ENCODE data around the gene IDI1.

Gene IDI1

DNA sequence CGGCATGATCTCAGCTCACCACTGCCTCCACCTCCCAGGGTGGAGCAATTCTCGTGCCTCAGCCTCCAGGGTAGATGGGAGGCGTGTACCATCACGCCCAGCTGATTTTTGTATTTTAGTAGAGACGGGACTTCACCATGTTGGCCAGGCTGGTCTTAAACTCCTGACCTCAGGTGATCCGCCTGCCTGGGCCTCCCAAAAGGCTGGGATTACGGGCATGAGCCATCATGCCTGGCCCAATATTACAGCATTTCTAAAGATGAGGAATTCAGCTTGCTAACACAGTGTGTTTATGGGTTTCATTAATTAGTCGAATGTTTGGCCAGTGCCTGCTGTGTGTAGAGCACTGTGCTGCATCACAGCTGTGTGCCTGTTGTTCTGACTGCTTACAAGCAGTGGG, 11.0 kb upstream of the IDI1 start:
- no peak for DNase-seq (ENCODE audit: low spot score)
- TF ChIP-seq, protein P1, sequence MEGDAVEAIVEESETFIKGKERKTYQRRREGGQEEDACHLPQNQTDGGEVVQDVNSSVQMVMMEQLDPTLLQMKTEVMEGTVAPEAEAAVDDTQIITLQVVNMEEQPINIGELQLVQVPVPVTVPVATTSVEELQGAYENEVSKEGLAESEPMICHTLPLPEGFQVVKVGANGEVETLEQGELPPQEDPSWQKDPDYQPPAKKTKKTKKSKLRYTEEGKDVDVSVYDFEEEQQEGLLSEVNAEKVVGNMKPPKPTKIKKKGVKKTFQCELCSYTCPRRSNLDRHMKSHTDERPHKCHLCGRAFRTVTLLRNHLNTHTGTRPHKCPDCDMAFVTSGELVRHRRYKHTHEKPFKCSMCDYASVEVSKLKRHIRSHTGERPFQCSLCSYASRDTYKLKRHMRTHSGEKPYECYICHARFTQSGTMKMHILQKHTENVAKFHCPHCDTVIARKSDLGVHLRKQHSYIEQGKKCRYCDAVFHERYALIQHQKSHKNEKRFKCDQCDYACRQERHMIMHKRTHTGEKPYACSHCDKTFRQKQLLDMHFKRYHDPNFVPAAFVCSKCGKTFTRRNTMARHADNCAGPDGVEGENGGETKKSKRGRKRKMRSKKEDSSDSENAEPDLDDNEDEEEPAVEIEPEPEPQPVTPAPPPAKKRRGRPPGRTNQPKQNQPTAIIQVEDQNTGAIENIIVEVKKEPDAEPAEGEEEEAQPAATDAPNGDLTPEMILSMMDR (IDR thresholded peaks at IDR 0.05; ENCODE audit: extremely low read depth, missing control alignments): no peak

DNA sequence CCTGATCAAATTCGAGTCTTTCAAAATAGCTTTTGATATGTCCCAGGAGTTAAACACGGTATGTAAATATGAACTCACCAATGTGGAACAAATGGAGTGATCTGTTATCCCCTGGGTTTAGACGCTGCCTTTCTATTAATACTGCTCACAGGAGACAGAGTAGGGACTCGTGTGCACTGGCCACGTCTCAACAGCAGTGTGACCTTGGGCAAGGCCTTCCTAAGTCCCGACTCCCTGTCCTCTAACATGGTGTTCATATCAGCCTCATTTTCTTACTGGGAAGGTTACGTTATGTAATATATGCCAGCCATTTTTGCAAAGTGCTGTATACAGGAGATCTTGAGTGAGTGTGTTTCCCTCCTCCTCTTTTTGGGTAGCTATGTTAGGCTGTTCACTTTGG, 9.1 kb upstream of the IDI1 start:
- no peak for DNase-seq (ENCODE audit: low spot score)
- TF ChIP-seq, protein P1 (IDR thresholded peaks at IDR 0.05; ENCODE audit: extremely low read depth, missing control alignments): no peak

DNA sequence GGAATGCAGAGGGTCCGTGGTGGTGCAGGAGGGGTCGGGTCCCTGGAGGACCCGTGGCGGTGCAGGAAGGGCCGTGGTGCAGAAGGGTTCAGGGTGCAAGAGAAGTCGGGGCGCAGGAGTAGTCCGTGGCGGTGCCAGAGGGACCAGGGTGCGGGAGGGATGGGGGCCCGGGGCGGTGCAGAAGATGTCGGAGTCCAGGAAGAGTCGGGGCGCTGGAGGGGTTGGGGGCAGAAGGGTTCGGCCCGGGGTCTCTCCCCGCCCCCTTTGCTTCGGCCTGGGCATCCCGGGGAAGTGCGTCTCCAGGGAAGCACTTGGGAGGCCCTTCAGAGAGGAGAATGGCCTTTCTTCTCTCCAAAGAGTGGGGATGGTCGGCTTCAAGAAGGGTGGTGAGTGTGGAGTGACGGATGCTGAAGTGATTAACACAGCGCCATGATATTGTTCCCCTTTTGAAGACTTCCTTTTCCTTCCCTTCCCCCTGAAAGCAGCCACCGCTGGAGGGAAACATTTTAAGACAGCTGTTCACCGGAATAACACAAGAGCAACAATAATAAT, 8.3 kb upstream of the IDI1 start:
- peak; percentile 44 for DNase-seq (ENCODE audit: low spot score)
- TF ChIP-seq, protein P1 (IDR thresholded peaks at IDR 0.05; ENCODE audit: extremely low read depth, missing control alignments): no peak

DNA sequence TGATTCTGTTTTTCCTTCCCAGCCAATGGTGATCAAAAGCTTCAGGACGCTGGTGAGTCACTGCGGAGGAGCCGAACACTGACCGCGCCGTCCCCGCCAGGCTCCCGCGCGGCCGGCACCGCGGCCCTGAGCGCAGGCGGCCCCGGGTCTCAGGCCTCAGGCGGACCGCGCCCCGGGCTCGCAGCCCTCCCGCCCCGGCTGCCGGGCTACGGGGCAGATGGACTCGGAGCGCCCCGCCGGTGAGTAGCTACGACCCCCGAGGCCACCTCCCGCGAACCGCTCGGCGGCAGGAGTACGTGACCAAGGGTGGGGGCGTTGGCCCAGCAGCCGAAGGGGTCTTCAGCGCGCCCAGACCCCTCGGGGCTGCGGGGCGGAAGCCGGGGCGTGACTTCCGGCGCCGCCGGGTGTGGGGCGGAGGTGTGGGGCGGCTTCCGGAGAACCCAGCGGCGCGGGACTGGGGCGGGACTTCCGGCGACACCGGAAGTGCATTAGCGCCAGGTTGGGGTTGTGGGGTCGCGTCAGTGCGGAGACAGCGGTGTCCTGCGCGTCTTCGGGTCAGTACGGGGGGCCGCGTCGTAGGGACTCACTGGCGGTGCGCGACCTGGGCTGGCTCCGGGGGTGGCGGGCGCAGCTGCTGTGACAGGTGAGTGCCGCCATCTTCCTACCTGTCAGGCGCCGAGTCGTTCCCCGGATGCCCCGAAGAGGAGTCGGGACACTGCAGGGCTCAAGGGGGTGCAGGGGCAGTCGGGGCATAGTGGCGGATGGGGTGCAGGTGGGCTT, 7.6 kb upstream of the IDI1 start, which contains the start of gene WDR37:
TSS of gene WDR37 (plus strand) at position 60 of the 780 bp plus-strand sequence. CDS start 15,771 bp downstream, outside the sequence.
- TF ChIP-seq, protein P1 (IDR thresholded peaks at IDR 0.05; ENCODE audit: extremely low read depth, missing control alignments): no peak
- peak; percentile 97 for DNase-seq (ENCODE audit: low spot score)

DNA sequence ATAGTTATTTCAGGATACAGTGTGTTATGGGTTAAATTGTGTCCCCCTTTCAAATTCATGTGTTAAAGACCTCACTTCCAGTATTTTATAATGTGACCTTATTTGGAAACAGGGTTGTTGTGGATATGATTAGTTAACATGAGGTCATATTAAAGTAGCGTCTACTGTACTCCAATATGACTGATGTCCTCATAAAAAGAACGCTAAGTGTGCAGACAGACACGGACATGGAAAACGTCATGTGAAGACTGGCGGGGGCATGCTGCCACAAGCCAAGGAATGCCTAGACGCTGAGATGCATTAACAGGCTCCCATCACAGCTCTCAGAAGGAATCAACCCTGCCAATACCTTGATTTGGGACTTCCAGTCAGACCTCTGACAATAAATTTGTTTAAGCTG, 5.8 kb upstream of the IDI1 start:
- TF ChIP-seq, protein P1 (IDR thresholded peaks at IDR 0.05; ENCODE audit: extremely low read depth, missing control alignments): no peak
- DNase-seq (ENCODE audit: low spot score): no peak

DNA sequence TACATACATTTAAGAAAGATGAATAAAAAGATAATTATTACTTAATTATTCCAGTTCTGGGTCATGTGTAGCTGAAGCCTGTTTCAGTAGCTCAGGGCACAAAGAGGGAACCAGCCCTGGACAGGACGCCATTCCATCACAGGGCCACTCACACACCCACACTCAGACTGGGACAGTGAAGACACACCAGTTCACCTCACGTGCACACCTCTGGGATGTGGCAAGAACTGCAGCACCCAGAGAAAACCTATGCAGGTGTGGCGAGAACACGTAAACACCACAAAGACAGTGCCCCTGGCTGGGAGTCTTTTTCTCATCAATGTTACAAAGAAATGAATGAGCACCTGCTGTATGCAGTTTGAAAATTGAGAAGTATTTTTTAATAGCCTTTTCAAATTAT, 1.6 kb upstream of the IDI1 start:
- peak; percentile 45 for DNase-seq (ENCODE audit: low spot score)
- TF ChIP-seq, protein P1 (IDR thresholded peaks at IDR 0.05; ENCODE audit: extremely low read depth, missing control alignments): no peak

DNA sequence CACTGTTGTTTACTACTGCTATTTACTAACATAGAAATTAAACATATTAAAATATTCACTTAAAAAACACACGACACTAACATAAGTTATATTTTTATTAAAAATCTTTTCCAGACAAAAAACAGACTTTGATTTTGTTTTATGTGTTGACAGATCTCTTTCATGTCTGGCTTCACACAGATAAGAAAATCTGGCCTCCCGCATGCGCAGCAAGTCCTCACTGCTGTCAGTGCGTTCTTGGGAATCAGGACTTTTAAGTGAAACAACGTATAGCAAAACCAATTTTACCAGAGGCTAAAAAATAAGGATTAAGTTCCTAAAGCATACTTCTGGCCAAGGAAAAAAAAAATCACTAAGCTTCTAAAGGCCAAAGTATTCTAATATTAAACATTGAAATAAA, 1.2 kb upstream of the IDI1 start:
- DNase-seq (ENCODE audit: low spot score): no peak
- TF ChIP-seq, protein P1 (IDR thresholded peaks at IDR 0.05; ENCODE audit: extremely low read depth, missing control alignments): no peak

All from GM20000 (cell line).